ENCODE measurements around the gene FAM162B.
"Not testable (repeated sequence)": the region's sequence is repeated elsewhere in the genome, so short reads cannot be mapped to it uniquely, and the experiment has no call there.

Gene FAM162B

DNA sequence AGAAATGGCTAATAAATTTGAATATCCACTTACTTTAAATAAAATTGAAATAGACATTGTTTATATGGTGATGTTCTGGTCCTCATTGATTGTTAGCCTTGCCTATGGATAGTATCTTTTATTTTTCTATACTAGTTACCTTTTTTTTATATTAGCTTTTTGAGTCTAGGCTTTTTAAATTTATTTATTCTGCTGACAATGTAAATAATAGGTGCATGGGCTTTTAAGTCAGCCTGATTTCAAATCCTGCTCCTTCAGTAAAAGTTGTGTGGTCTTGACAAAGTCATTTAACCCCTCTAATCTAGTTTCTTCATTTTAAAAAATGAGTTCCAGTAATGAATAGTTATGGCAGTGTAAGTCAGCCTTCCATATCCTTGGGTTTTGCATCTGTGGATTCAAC is 38.6 kb downstream of the FAM162B start:
- no peak for DNase-seq (ENCODE audit: low spot score)

DNA sequence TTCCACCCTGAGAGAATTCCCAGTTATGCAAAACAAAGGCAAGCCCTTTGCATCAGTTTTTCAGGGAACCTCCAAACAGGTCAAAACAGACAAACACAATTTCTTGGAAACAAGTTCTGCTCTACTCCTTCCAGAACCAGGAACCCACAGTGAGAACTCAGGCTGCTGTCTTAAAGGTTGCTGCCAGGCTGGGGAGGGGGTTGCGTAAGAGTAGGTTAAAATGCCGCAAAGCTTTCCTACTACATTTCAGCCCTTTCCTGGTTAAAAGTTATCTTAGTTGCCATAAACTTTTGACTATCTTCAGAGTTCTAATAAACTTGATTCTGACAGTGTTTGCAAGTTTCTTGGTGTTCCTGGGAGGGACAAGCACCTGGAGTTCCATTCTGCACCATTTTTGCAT is 50.8 kb downstream of the FAM162B start:
- no peak for DNase-seq (ENCODE audit: low spot score)

DNA sequence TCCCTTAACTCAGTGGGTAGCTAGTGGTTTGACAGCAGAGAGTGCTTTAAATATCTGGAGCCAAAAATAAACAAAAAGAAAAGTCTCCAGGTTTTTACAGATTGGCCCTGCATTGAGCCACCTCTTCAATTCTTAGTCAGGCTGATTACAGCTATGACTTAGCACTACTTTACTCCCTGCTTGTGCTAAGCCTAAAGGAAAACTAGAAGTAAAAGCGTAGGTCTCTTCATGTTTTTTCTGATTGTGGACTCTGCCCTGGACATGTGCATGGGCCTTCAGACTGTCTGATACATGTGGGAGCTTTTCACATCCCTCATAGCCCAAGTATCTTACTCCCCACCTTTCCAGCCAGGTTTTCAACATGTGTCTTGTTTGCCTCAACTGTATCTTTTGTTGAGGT is 51.2 kb downstream of the FAM162B start:
- DNase-seq (ENCODE audit: low spot score), result no peak

DNA sequence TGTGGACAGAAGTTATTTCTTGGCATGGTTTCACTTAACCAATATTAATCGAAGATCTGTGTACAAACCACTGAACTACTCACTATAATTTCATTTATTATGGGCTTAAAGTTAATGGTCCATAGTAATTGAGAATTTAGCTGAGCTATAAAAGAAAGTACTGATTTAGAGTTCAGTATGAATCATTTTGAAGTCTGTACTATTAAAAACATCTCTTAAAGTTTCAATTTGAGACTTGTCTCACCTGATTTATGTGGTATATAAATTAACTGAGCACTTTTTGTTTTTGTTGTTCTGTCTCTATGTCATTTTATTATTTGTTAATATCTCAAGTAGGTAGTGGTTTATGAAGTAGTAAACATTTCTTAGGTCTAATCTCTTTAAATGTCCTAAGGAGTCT is 59.6 kb downstream of the FAM162B start:
- DNase-seq (ENCODE audit: low spot score), result no peak

DNA sequence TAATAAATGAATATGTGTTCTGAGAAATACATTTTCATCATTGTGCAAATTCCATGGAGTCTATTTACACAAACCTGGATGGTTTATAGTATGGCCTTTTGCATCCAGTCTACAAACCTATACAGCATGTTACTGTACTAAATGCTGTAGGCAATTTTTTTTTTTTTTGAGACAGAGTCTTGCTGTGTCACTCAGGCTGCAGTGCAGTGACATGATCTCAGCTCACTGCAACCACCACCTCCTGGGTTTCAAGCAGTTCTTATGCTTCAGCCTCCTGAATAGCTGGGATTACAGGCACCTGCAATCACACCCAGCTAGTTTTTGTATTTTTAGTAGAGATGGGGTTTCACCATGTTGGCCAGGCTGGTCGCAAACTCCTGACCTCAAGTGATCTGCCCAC is 61.6 kb downstream of the FAM162B start:
- not testable (repeated sequence) for DNase-seq (ENCODE audit: low spot score)
